Measurements from ENCODE around the gene BCL7C.

DNA sequence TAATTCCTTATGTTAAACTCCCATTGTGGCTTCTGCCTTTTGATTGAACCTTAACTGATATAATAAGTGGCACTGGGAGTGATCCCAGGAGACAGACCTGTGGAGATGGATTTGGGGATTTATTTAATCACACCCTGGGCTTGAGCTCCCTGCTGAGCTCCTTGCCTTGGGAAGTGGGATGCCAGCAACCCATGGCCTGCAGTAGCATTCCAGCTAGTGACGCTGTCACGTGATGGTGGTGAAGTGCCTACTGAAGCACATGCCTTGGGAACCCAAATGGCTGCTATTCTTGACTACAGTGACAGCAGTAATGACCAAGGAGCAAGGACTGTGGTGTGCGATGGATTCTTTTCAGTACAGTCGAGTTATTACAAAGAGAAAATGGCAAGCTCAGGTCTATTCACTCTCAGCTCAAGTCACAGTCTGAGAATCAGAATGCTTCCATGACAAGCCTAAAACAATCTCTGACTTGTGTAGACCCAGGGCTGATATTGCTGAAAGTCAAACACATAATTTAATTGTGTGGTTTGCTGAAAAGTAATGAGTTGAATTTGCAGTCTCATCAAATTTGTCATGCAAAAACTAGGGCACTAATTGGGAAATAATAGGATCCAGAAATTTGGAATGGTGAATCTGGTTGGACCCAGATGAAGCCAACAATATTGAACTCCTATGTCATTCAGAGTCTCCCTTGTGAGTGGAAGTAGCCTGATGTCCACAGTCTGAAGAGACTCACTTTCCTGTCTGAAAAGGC, 47.1 kb downstream of the BCL7C start:
- TF ChIP-seq, protein P1, sequence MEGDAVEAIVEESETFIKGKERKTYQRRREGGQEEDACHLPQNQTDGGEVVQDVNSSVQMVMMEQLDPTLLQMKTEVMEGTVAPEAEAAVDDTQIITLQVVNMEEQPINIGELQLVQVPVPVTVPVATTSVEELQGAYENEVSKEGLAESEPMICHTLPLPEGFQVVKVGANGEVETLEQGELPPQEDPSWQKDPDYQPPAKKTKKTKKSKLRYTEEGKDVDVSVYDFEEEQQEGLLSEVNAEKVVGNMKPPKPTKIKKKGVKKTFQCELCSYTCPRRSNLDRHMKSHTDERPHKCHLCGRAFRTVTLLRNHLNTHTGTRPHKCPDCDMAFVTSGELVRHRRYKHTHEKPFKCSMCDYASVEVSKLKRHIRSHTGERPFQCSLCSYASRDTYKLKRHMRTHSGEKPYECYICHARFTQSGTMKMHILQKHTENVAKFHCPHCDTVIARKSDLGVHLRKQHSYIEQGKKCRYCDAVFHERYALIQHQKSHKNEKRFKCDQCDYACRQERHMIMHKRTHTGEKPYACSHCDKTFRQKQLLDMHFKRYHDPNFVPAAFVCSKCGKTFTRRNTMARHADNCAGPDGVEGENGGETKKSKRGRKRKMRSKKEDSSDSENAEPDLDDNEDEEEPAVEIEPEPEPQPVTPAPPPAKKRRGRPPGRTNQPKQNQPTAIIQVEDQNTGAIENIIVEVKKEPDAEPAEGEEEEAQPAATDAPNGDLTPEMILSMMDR (IDR thresholded peaks at IDR 0.05 in 2 of 3, conservative IDR thresholded peaks at IDR 0.05 in 1 of 3; ENCODE audit: borderline replicate concordance in 1 of 3, insufficient read depth in 1 of 3, low read depth in 2 of 3, low read length in 2 of 3), result no peak
- TF ChIP-seq POLR2A (IDR thresholded peaks at IDR 0.05; ENCODE audit: borderline replicate concordance, extremely low read depth, insufficient read depth, insufficient read length), result no peak
- TF ChIP-seq EZH2phosphoT487 (IDR thresholded peaks at IDR 0.05; ENCODE audit: borderline replicate concordance), result no peak

Measured in HCT116 (cell line).